Measurements from ENCODE around the gene ZNF747. TPM values are rescaled to one million over a fixed set of nuclear protein-coding genes. Genes with fewer than 3 reads are reported as not detected.

The ZNF747 gene
- total RNA-seq, 2 donors from 2014 or later: 16.8 to 18.3 TPM

GRCh38 chr16:30515275-30515674 is 19.4 kb downstream of the ZNF747 start:
- Histone ChIP-seq H3K27me3 (replicated peaks; ENCODE audit: insufficient read depth) (no peaks in the 10 kb centered on the region), H3K4me1 (ENCODE audit: control insufficient read depth in 1 of 2, low read depth in 2 of 2) (no peaks in the 10 kb centered on the region), H3K36me3 (no peaks in the 10 kb centered on the region), H3K27ac (no peak overlapping the region), H3K4me3 (no peak overlapping the region), H3K9me3 (no peaks in the 10 kb centered on the region)
- ATAC-seq (ENCODE audit: insufficient number of reproducible peaks, low FRiP score, low read depth): no peak
- no peak for DNase-seq (ENCODE audit: low spot score)
- no peak for TF ChIP-seq CTCF (IDR thresholded peaks at IDR 0.05)

- Histone ChIP-seq H3K4me1 (ENCODE audit: control insufficient read depth in 1 of 2, low read depth in 2 of 2) (no peaks in the 10 kb centered on the region), H3K4me3 (no peak overlapping the region), H3K9me3 (no peaks in the 10 kb centered on the region), H3K27me3 (replicated peaks; ENCODE audit: insufficient read depth) (no peaks in the 10 kb centered on the region), H3K27ac (no peak overlapping the region), H3K36me3 (no peaks in the 10 kb centered on the region)
- no peak for TF ChIP-seq CTCF (IDR thresholded peaks at IDR 0.05)
- ATAC-seq (ENCODE audit: insufficient number of reproducible peaks, low FRiP score, low read depth): no peak
- no peak for DNase-seq (ENCODE audit: low spot score)
Observed at GRCh38 chr16:30511509-30511908, 23.1 kb downstream of the ZNF747 start.

- no peak for TF ChIP-seq CTCF (IDR thresholded peaks at IDR 0.05)
- Histone ChIP-seq H3K36me3 (no peaks in the 10 kb centered on the region), H3K9me3 (no peaks in the 10 kb centered on the region), H3K4me3 (no peak overlapping the region), H3K4me1 (ENCODE audit: control insufficient read depth in 1 of 2, low read depth in 2 of 2) (no peaks in the 10 kb centered on the region), H3K27ac (no peak overlapping the region), H3K27me3 (replicated peaks; ENCODE audit: insufficient read depth) (no peaks in the 10 kb centered on the region)
- no peak for DNase-seq (ENCODE audit: low spot score)
- no peak for ATAC-seq (ENCODE audit: insufficient number of reproducible peaks, low FRiP score, low read depth)
Observed at GRCh38 chr16:30510376-30510938, 24.2 kb downstream of the ZNF747 start.

- TF ChIP-seq CTCF (IDR thresholded peaks at IDR 0.05): no peak
- ATAC-seq (ENCODE audit: insufficient number of reproducible peaks, low FRiP score, low read depth): no peak
- DNase-seq (ENCODE audit: low spot score): no peak
Observed at GRCh38 chr16:30509081-30509765, 25.4 kb downstream of the ZNF747 start.

GRCh38 chr16:30503403-30504296 is 31.0 kb downstream of the ZNF747 start:
- Histone ChIP-seq H3K4me1 (ENCODE audit: control insufficient read depth in 1 of 2, low read depth in 2 of 2) (no peaks in the 10 kb centered on the region), H3K9me3 (no peaks in the 10 kb centered on the region), H3K27ac (no peak overlapping the region), H3K27me3 (replicated peaks; ENCODE audit: insufficient read depth) (no peaks in the 10 kb centered on the region), H3K4me3 (no peak overlapping the region), H3K36me3 (no peaks in the 10 kb centered on the region)
- DNase-seq (ENCODE audit: low spot score): no peak
- TF ChIP-seq CTCF (IDR thresholded peaks at IDR 0.05): no peak
- ATAC-seq (ENCODE audit: insufficient number of reproducible peaks, low FRiP score, low read depth): no peak

More at GRCh38 chr16:30509081-30509765, 25.4 kb downstream of the ZNF747 start:
- H3K27me3 ChIP-seq (replicated peaks; ENCODE audit: insufficient read depth): no peaks in the 10 kb centered on the region
- H3K4me3 ChIP-seq: no peak overlapping the region
- H3K36me3 ChIP-seq: no peaks in the 10 kb centered on the region
- no peak overlapping the region for H3K27ac ChIP-seq
- H3K4me1 ChIP-seq (ENCODE audit: control insufficient read depth in 1 of 2, low read depth in 2 of 2): no peaks in the 10 kb centered on the region
- H3K9me3 ChIP-seq: no peaks in the 10 kb centered on the region

All from thoracic aorta (tissue), 2 donors.